Caco-2 (cell line): ENCODE measurements around the gene FRMD1. TPM values are rescaled to one million over a fixed set of nuclear protein-coding genes. Genes with fewer than 3 reads are reported as not detected.

Experiments used
- BruUV-seq: library from RNA; stranded (reverse); fragments of 400-500 nt; replicated peaks from 2 replicates; lab custom pipeline; 2021; lab: Mats Ljungman, UMichigan
- CTCF ChIA-PET: fragments of 300-600 bp; sonication (Branson Sonifier 250); formaldehyde crosslinking; loops from one replicate; lab custom pipeline; 2022; ENCODE audit warnings: antibody characterized with exemption; lab: Charles Lee
- POLR2A ChIA-PET: fragments of 300-600 bp; sonication (Branson Sonifier 250); formaldehyde crosslinking; loops from one replicate; lab custom pipeline; 2022; ENCODE audit warnings: antibody characterized with exemption; lab: Charles Lee
- DNase-seq, 2 experiments: peaks; one replicate each; pipeline versions ENCODE4 v3.0.0 to v3.0.0-alpha.2; 2020 to 2022
- H3K27me3 ChIP-seq: replicated peaks from 2 replicates; pipeline ENCODE4 v1.6.0; 2011; ENCODE audit warnings: low read length; ENCODE audit not compliant: control insufficient read depth, insufficient read depth
- H3K36me3 ChIP-seq: 2 replicates; pipeline ENCODE4 v1.5.1; 2011; ENCODE audit warnings: low read length; ENCODE audit not compliant: control insufficient read depth, insufficient read depth
- H3K4me1 ChIP-seq: fragments of 250-450 bp; sonication (Bioruptor Pico); 2 replicates; pipeline ENCODE4 v1.5.1; 2020; ENCODE audit warnings: mild to moderate bottlenecking
- H3K4me3 ChIP-seq: 2 replicates; pipeline ENCODE4 v1.5.1; 2011; ENCODE audit warnings: low read depth, mild to moderate bottlenecking, control low read depth, low read length
- H3K9me3 ChIP-seq: fragments of 250-450 bp; sonication (Bioruptor Pico); 2 replicates; pipeline ENCODE4 v1.5.1; 2020; ENCODE audit warnings: mild to moderate bottlenecking, moderate library complexity
- H3K27ac Mint-ChIP-seq: one replicate; pipeline ENCODE4 v1.8.0; 2022; ENCODE audit warnings: mixed read lengths; ENCODE audit not compliant: unreplicated experiment
- H3K27me3 Mint-ChIP-seq: one replicate; pipeline ENCODE4 v1.8.0; 2022; ENCODE audit warnings: mixed read lengths; ENCODE audit not compliant: insufficient read depth, unreplicated experiment
- H3K36me3 Mint-ChIP-seq: one replicate; pipeline ENCODE4 v1.8.0; 2022; ENCODE audit warnings: mild to moderate bottlenecking, mixed read lengths; ENCODE audit not compliant: insufficient read depth, unreplicated experiment
- H3K4me1 Mint-ChIP-seq: one replicate; pipeline ENCODE4 v1.8.0; 2022; ENCODE audit warnings: low read depth, mixed read lengths; ENCODE audit not compliant: unreplicated experiment
- H3K4me3 Mint-ChIP-seq: one replicate; pipeline ENCODE4 v1.8.0; 2022; ENCODE audit warnings: mild to moderate bottlenecking, moderate library complexity, mixed read lengths; ENCODE audit not compliant: unreplicated experiment
- H3K9me3 Mint-ChIP-seq: one replicate; pipeline ENCODE4 v1.8.0; 2022; ENCODE audit warnings: mixed read lengths; ENCODE audit not compliant: unreplicated experiment
- CTCF ChIP-seq, 2 experiments: fragments of 200-600 bp in 1 of 2; IDR thresholded peaks; 1 replicate in 1 of 2; 2 replicates in 1 of 2; pipeline versions ENCODE4 v1.5.1 to v1.8.0; 2011 to 2022; ENCODE audit warnings: antibody characterized with exemption in 1 of 2, control low read depth in 1 of 2, inconsistent platforms in 1 of 2, low read depth in 1 of 2, low read length in 1 of 2, mild to moderate bottlenecking in 1 of 2, moderate library complexity in 1 of 2; ENCODE audit not compliant: insufficient read depth in 1 of 2, severe bottlenecking in 1 of 2, unreplicated experiment in 1 of 2
- intact Hi-C: fragments of 100-400 bp; cut with micrococcal nuclease; formaldehyde crosslinking; loops from one replicate; pipeline ENCODE4 v1.10.0; 2022; ENCODE audit not compliant: unreplicated experiment
- total RNA-seq: library from RNA; stranded (reverse); gene quantifications from 2 replicates; pipeline ENCODE4 v1.2.3, GENCODE V29; 2022

FRMD1 gene
- total RNA-seq, 1 experiment from 2014 or later = 0.14 TPM

- H3K27ac Mint-ChIP-seq = no peak overlapping the region
- no peak for DNase-seq
- no peaks in the 10 kb centered on the region for H3K36me3 ChIP-seq
- POLR2A ChIA-PET = no interaction called here
- intact Hi-C loops = no loop called here
- BruUV-seq = no TSS peak
- H3K36me3 Mint-ChIP-seq = no peaks in the 10 kb centered on the region
- no peaks in the 10 kb centered on the region for H3K9me3 ChIP-seq
- no peaks in the 10 kb centered on the region for H3K27me3 ChIP-seq
- TF ChIP-seq CTCF (IDR thresholded peaks at IDR 0.05; ENCODE audit: insufficient read depth in 1 of 2, low read depth in 1 of 2, low read length in 1 of 2, severe bottlenecking in 1 of 2, unreplicated experiment in 1 of 2) = no peak
- no peaks in the 10 kb centered on the region for H3K27me3 Mint-ChIP-seq
- H3K4me1 ChIP-seq = peaks cover 25% of the 10 kb centered on the region
- no peak overlapping the region for H3K4me3 Mint-ChIP-seq
- H3K4me3 ChIP-seq = no peak overlapping the region
- no peaks in the 10 kb centered on the region for H3K9me3 Mint-ChIP-seq
- H3K4me1 Mint-ChIP-seq = peaks cover 12% of the 10 kb centered on the region
- CTCF ChIA-PET = no interaction called here
Measured at GRCh38 chr6:168126566-168127383, 47.8 kb upstream of the FRMD1 start.

- no peak overlapping the region for H3K4me3 Mint-ChIP-seq
- H3K36me3 ChIP-seq = no peaks in the 10 kb centered on the region
- H3K27ac Mint-ChIP-seq = no peak overlapping the region
- POLR2A ChIA-PET = no interaction called here
- no peaks in the 10 kb centered on the region for H3K27me3 Mint-ChIP-seq
- H3K9me3 Mint-ChIP-seq = no peaks in the 10 kb centered on the region
- H3K27me3 ChIP-seq = no peaks in the 10 kb centered on the region
- CTCF ChIA-PET = no interaction called here
- H3K4me3 ChIP-seq = no peak overlapping the region
- no peaks in the 10 kb centered on the region for H3K36me3 Mint-ChIP-seq
- no peak for TF ChIP-seq CTCF (IDR thresholded peaks at IDR 0.05; ENCODE audit: insufficient read depth in 1 of 2, low read depth in 1 of 2, low read length in 1 of 2, severe bottlenecking in 1 of 2, unreplicated experiment in 1 of 2)
- BruUV-seq = no TSS peak
- no peaks in the 10 kb centered on the region for H3K4me1 Mint-ChIP-seq
- peaks cover 13% of the 10 kb centered on the region for H3K4me1 ChIP-seq
- no peak for DNase-seq
- intact Hi-C loops = no loop called here
- no peaks in the 10 kb centered on the region for H3K9me3 ChIP-seq
Measured at GRCh38 chr6:168125429-168126001, 46.5 kb upstream of the FRMD1 start.

- Histone ChIP-seq H3K9me3 (no peaks in the 10 kb centered on the region), H3K4me1 (peaks cover 7% of the 10 kb centered on the region), H3K4me3 (no peak overlapping the region), H3K27me3 (no peaks in the 10 kb centered on the region), H3K36me3 (no peaks in the 10 kb centered on the region)
- ChIA-PET CTCF (no interaction called here), POLR2A (no interaction called here)
- no peaks in the 10 kb centered on the region for H3K4me1 Mint-ChIP-seq
- H3K27me3 Mint-ChIP-seq = no peaks in the 10 kb centered on the region
- no TSS peak for BruUV-seq
- no peak for TF ChIP-seq CTCF (IDR thresholded peaks at IDR 0.05; ENCODE audit: insufficient read depth in 1 of 2, low read depth in 1 of 2, low read length in 1 of 2, severe bottlenecking in 1 of 2, unreplicated experiment in 1 of 2)
- no peaks in the 10 kb centered on the region for H3K9me3 Mint-ChIP-seq
- no peak for DNase-seq
- H3K4me3 Mint-ChIP-seq = no peak overlapping the region
- no peak overlapping the region for H3K27ac Mint-ChIP-seq
- intact Hi-C loops = no loop called here
- no peaks in the 10 kb centered on the region for H3K36me3 Mint-ChIP-seq
Measured at GRCh38 chr6:168124921-168125320, 45.9 kb upstream of the FRMD1 start.
